DLD1 (cell line): ENCODE data around the gene TNIK.

Experiments
- in situ Hi-C: cut with HindIII; loops from 2 replicates; pipeline ENCODE4 v1.10.0; 2017; ENCODE audit warnings: low sequenced_read_pairs

TNIK gene

GRCh38 chr3:171470714-171471227 lies 10.6 kb upstream of the TNIK start:
- in situ Hi-C loops, result no loop called here

- in situ Hi-C loops, result no loop called here
These were observed 9.2 kb upstream of the TNIK start for GRCh38 chr3:171469376-171469775.

- in situ Hi-C loops, result no loop called here
These were observed 8.2 kb upstream of the TNIK start for GRCh38 chr3:171468296-171468906.

GRCh38 chr3:171465763-171466162 lies 5.6 kb upstream of the TNIK start:
- in situ Hi-C loops, result no loop called here

GRCh38 chr3:171464462-171464861 lies 4.3 kb upstream of the TNIK start:
- in situ Hi-C loops, result loop anchor here (5.0 kb wide), 1 partner anchor 73 kb away; no protein-coding TSS in a partner anchor

- in situ Hi-C loops, result loop anchor here (5.0 kb wide), 1 partner anchor 75 kb away; no protein-coding TSS in a partner anchor
These were observed 2.0 kb upstream of the TNIK start for GRCh38 chr3:171462224-171462623.

GRCh38 chr3:171461525-171461917 lies 1.3 kb upstream of the TNIK start:
- in situ Hi-C loops, result loop anchor here (5.0 kb wide), 1 partner anchor 76 kb away; no protein-coding TSS in a partner anchor

- in situ Hi-C loops, result loop anchor here (5.0 kb wide), 1 partner anchor 76 kb away; no protein-coding TSS in a partner anchor
These were observed 720 bp upstream of the TNIK start for GRCh38 chr3:171460725-171461524.

- in situ Hi-C loops, result no loop called here
These were observed 866 bp downstream of the TNIK start for GRCh38 chr3:171459137-171459941.

- in situ Hi-C loops, result no loop called here
These were observed 1.4 kb downstream of the TNIK start for GRCh38 chr3:171458864-171459136.

GRCh38 chr3:171458071-171458863 lies 1.9 kb downstream of the TNIK start:
- in situ Hi-C loops, result no loop called here

- in situ Hi-C loops, result no loop called here
These were observed 2.6 kb downstream of the TNIK start for GRCh38 chr3:171457607-171458061.

- in situ Hi-C loops, result no loop called here
These were observed 3.2 kb downstream of the TNIK start for GRCh38 chr3:171456765-171457606.

GRCh38 chr3:171455603-171456550 lies 4.3 kb downstream of the TNIK start:
- in situ Hi-C loops, result no loop called here

GRCh38 chr3:171454041-171454440 lies 6.2 kb downstream of the TNIK start:
- in situ Hi-C loops, result no loop called here

- in situ Hi-C loops, result no loop called here
These were observed 6.9 kb downstream of the TNIK start for GRCh38 chr3:171453180-171453886.

- in situ Hi-C loops, result no loop called here
These were observed 7.9 kb downstream of the TNIK start for GRCh38 chr3:171452328-171452727.

GRCh38 chr3:171451915-171452314 lies 8.3 kb downstream of the TNIK start:
- in situ Hi-C loops, result no loop called here
